ENCODE results near the gene EZH1.

- peak; percentile 92 to 96 for TF ChIP-seq POLR2A (IDR thresholded peaks at IDR 0.05)
- TF ChIP-seq CTCF (IDR thresholded peaks at IDR 0.05 in 4 of 5, conservative IDR thresholded peaks at IDR 0.05 in 1 of 5) = peak in 3 of 5 experiments; percentile 24 to 41 (median 37)
Observed at GRCh38 chr17:42676424-42677011, 68.3 kb downstream of the EZH1 start, which contains the start of gene PLEKHH3.
